NT2/D1 (cell line): Measurements from ENCODE around the gene ACP7.
"Not testable (repeated sequence)": the region's sequence is repeated elsewhere in the genome, so short reads cannot be mapped to it uniquely, and the experiment has no call there.

Experiments
- DNase-seq: peaks from one replicate; pipeline ENCODE4 v3.0.0-alpha.2; 2011; ENCODE audit warnings: low read depth, low spot score
- H3K27me3 ChIP-seq: 2 replicates; pipeline ENCODE4 v1.6.0; 2011; ENCODE audit warnings: mild to moderate bottlenecking; ENCODE audit not compliant: insufficient read length, insufficient read depth
- H3K36me3 ChIP-seq: 2 replicates; pipeline ENCODE4 v1.6.1; 2011; ENCODE audit warnings: mild to moderate bottlenecking, low read length, mixed read lengths; ENCODE audit not compliant: insufficient read depth, insufficient read length
- H3K4me1 ChIP-seq: 2 replicates; pipeline ENCODE4 v1.5.1; 2011; ENCODE audit not compliant: insufficient read depth, insufficient read length
- H3K4me3 ChIP-seq: 2 replicates; pipeline ENCODE4 v1.5.1; 2011; ENCODE audit warnings: low read depth; ENCODE audit not compliant: insufficient read length
- H3K9ac ChIP-seq: 2 replicates; pipeline ENCODE4 v1.6.0; 2011; ENCODE audit warnings: low read depth; ENCODE audit not compliant: insufficient read length
- H3K9me3 ChIP-seq: 2 replicates; pipeline ENCODE4 v1.5.1; 2011; ENCODE audit warnings: mild to moderate bottlenecking, low read length; ENCODE audit not compliant: insufficient read depth
- SUZ12 ChIP-seq: IDR thresholded peaks from 2 replicates; pipeline ENCODE4 v1.6.1; 2011; ENCODE audit not compliant: insufficient read length, insufficient read depth; ENCODE audit errors: extremely low read depth
- YY1 ChIP-seq: IDR thresholded peaks from 2 replicates; pipeline ENCODE4 v1.6.1; 2011; ENCODE audit not compliant: insufficient read length, insufficient read depth
- ZNF274 ChIP-seq: IDR thresholded peaks from 2 replicates; pipeline ENCODE4 v1.6.1; 2011; ENCODE audit warnings: mild to moderate bottlenecking, low read depth, low read length

The ACP7 gene

GRCh38 chr19:39086386-39086785 lies 2.2 kb downstream of the ACP7 start:
- Histone ChIP-seq H3K4me3 (no peak overlapping the region), H3K4me1 (no peaks in the 10 kb centered on the region), H3K36me3 (no peaks in the 10 kb centered on the region), H3K9me3 (no peaks in the 10 kb centered on the region), H3K9ac (no peak overlapping the region), H3K27me3 (peaks cover 42% of the 10 kb centered on the region)
- TF ChIP-seq ZNF274 (no peak), YY1 (no peak), SUZ12 (no peak)
- no peak for DNase-seq

- H3K4me1 ChIP-seq, result no peaks in the 10 kb centered on the region
- no peak overlapping the region for H3K4me3 ChIP-seq
- TF ChIP-seq YY1, result no peak
- TF ChIP-seq SUZ12, result no peak
- TF ChIP-seq ZNF274, result no peak
- H3K9ac ChIP-seq, result no peak overlapping the region
- peaks cover 32% of the 10 kb centered on the region for H3K27me3 ChIP-seq
- H3K36me3 ChIP-seq, result no peaks in the 10 kb centered on the region
- no peak for DNase-seq
- H3K9me3 ChIP-seq, result no peaks in the 10 kb centered on the region
These were observed 3.9 kb downstream of the ACP7 start for GRCh38 chr19:39087907-39088686.

- not testable (repeated sequence) for H3K4me1 ChIP-seq, H3K9me3 ChIP-seq, H3K36me3 ChIP-seq, H3K9ac ChIP-seq, H3K4me3 ChIP-seq, DNase-seq
- H3K27me3 ChIP-seq, result peaks cover 13% of the 10 kb centered on the region
These were observed 5.8 kb downstream of the ACP7 start for GRCh38 chr19:39090016-39090415.

- peaks cover 3% of the 10 kb centered on the region; the same call in 1 of the 2 replicates for H3K9me3 ChIP-seq
- H3K4me1 ChIP-seq, result no peaks in the 10 kb centered on the region
- H3K36me3 ChIP-seq, result no peaks in the 10 kb centered on the region
- TF ChIP-seq ZNF274, result no peak
- TF ChIP-seq SUZ12, result no peak
- TF ChIP-seq YY1, result no peak
- no peak for DNase-seq
- H3K9ac ChIP-seq, result no peak overlapping the region
- no peak overlapping the region for H3K4me3 ChIP-seq
- peaks cover 4% of the 10 kb centered on the region for H3K27me3 ChIP-seq
These were observed 6.7 kb downstream of the ACP7 start for GRCh38 chr19:39090881-39091280.

GRCh38 chr19:39095799-39096540 lies 11.8 kb downstream of the ACP7 start:
- not testable (repeated sequence) for H3K4me1 ChIP-seq, DNase-seq, H3K36me3 ChIP-seq, H3K27me3 ChIP-seq, H3K9me3 ChIP-seq, H3K4me3 ChIP-seq, H3K9ac ChIP-seq

- H3K4me3 ChIP-seq, result no peak overlapping the region
- no peak for DNase-seq
- no peaks in the 10 kb centered on the region for H3K27me3 ChIP-seq
- H3K4me1 ChIP-seq, result peaks cover 3% of the 10 kb centered on the region
- H3K9me3 ChIP-seq, result peaks cover 3% of the 10 kb centered on the region; the same call in 1 of the 2 replicates
- no peak overlapping the region for H3K9ac ChIP-seq
- no peak for TF ChIP-seq ZNF274
- TF ChIP-seq YY1, result no peak
- TF ChIP-seq SUZ12, result no peak
- H3K36me3 ChIP-seq, result no peaks in the 10 kb centered on the region
These were observed 13.1 kb downstream of the ACP7 start for GRCh38 chr19:39097299-39097698.

GRCh38 chr19:39097721-39098120 lies 13.6 kb downstream of the ACP7 start:
- Histone ChIP-seq H3K36me3 (no peaks in the 10 kb centered on the region), H3K9me3 (peaks cover 3% of the 10 kb centered on the region; the same call in 1 of the 2 replicates), H3K4me3 (no peak overlapping the region), H3K9ac (no peak overlapping the region), H3K27me3 (no peaks in the 10 kb centered on the region), H3K4me1 (peaks cover 3% of the 10 kb centered on the region)
- no peak for DNase-seq
- TF ChIP-seq ZNF274, result no peak
- no peak for TF ChIP-seq SUZ12
